Spleen (tissue), 11 donors: ENCODE data around the gene SDK1. TPM values are rescaled to one million over a fixed set of nuclear protein-coding genes. Genes with fewer than 3 reads are reported as not detected.

ENCODE experiments used
- DNase-seq: peaks from one replicate; pipeline ENCODE4 v3.0.0-alpha.2; 2020
- H3K27ac ChIP-seq, 8 donors: fragments of 200-600 bp; sonication (generic) in 7 of 8; 1 replicate in 4 of 8; 2 replicates in 4 of 8; pipeline versions ENCODE4 v1.5.0 to v1.8.0; 2016 to 2021; ENCODE audit warnings: inconsistent platforms in 4 of 8, mild to moderate bottlenecking in 4 of 8, moderate library complexity in 1 of 8
- H3K27me3 ChIP-seq, 7 donors: fragments of 200-600 bp; sonication (generic) in 6 of 7; replicated peaks in 1 of 7; 1 replicate in 4 of 7; 2 replicates in 3 of 7; pipeline versions ENCODE4 v1.5.0 to v1.8.0; 2016 to 2021; ENCODE audit warnings: inconsistent platforms in 3 of 7, mild to moderate bottlenecking in 1 of 7
- H3K36me3 ChIP-seq, 6 donors: fragments of 200-600 bp; sonication (generic) in 5 of 6; 1 replicate in 4 of 6; 2 replicates in 2 of 6; pipeline versions ENCODE4 v1.5.0 to v1.8.0; 2016 to 2021; ENCODE audit warnings: inconsistent platforms in 2 of 6
- H3K4me1 ChIP-seq, 6 donors: fragments of 200-600 bp; sonication (generic) in 5 of 6; 1 replicate in 3 of 6; 2 replicates in 3 of 6; pipeline versions ENCODE4 v1.5.0 to v1.8.0; 2016 to 2021; ENCODE audit warnings: inconsistent platforms in 3 of 6
- H3K4me3 ChIP-seq, 8 donors: fragments of 200-600 bp; sonication (generic) in 7 of 8; 1 replicate in 4 of 8; 2 replicates in 4 of 8; pipeline versions ENCODE4 v1.5.0 to v1.8.0; 2016 to 2021; ENCODE audit warnings: inconsistent platforms in 4 of 8, mild to moderate bottlenecking in 4 of 8, moderate library complexity in 2 of 8
- H3K9me3 ChIP-seq, 8 donors: fragments of 200-600 bp; sonication (generic) in 7 of 8; 1 replicate in 4 of 8; 2 replicates in 4 of 8; pipeline versions ENCODE4 v1.5.0 to v1.8.0; 2016 to 2021; ENCODE audit warnings: inconsistent platforms in 4 of 8
- CTCF ChIP-seq, 11 experiments: fragments of 200-600 bp in 7 of 11; fragments of 450-650 bp in 4 of 11; sonication (generic) in 4 of 11; IDR thresholded peaks in 8 of 11; conservative IDR thresholded peaks in 3 of 11; 1 replicate in 7 of 11; 2 replicates in 4 of 11; pipeline versions ENCODE4 v1.4.0 to v1.8.0; 2016 to 2021; ENCODE audit warnings: antibody characterized with exemption in 11 of 11, inconsistent platforms in 4 of 11, mild to moderate bottlenecking in 1 of 11
- POLR2A ChIP-seq, 3 donors: fragments of 450-650 bp; IDR thresholded peaks; one replicate each; pipeline ENCODE4 v1.5.1; 2017; ENCODE audit warnings: antibody characterized with exemption in 3 of 3, mild to moderate bottlenecking in 1 of 3
- POLR2AphosphoS5 ChIP-seq, 3 donors: sonication (generic); formaldehyde crosslinking; IDR thresholded peaks; one replicate each; pipeline ENCODE4 v1.5.1; 2017; ENCODE audit warnings: antibody characterized with exemption in 3 of 3
- WGBS, 5 donors: extraction: QIAGEN DNeasy Blood & Tissue Kit in 3 of 5; methylation state at CpG; one replicate each; pipeline versions ENCODE4 v1.1.5 to v1.1.7; 2013 to 2018; 5-methylcytosine and 5-hydroxymethylcytosine counted together
- intact Hi-C: fragments of 100-400 bp; cut with DNase I; formaldehyde crosslinking; loops from one replicate; pipeline ENCODE4 v1.15.0; 2023; ENCODE audit warnings: low total_unique reads
- polyA plus RNA-seq, 3 donors: library from polyadenylated mRNA; stranded (reverse); fragments of 200-250 nt; gene quantifications; one replicate each; pipeline ENCODE4 v1.2.1, GENCODE V29; 2013
- total RNA-seq, 7 donors: library from RNA; depleted of rRNA in 3 of 7; stranded (reverse); fragments of >200 nt in 3 of 7; fragmentation: NEBNext Ultra II Directional in 4 of 7; extraction: Animal tissue kit (Norgen Biotek cat#: 25700) in 4 of 7; gene quantifications; one replicate each; pipeline versions ENCODE4 v1.1.0 to v1.2.1, GENCODE V29; 2016 to 2021
- donor health status: healthy with polysubstance abuse.
- donor health status: DM: no; HTN: no; CAD: no; lungs with moderate emphysema.
- donor health status: DM: no; HTN: no; CAD: no.
- donor health status: Bipolar disorder and iron deficiency.
- donor health status: healthy.
- donor health status: DM: no; HTN: no; CAD: no.
- donor health status: DM: yes; HTN: yes; CAD: no.

SDK1 gene
- total and polyA plus RNA-seq, 10 donors: 3.2 to 54.1 (median 35.1) TPM

- H3K9me3 ChIP-seq: no peaks in the 10 kb centered on the region
- H3K4me3 ChIP-seq: no peak overlapping the region
- intact Hi-C loops: no loop called here
- H3K4me1 ChIP-seq: peaks cover 0 to 8% (median 4%) of the 10 kb centered on the region in 6 donors
- H3K27ac ChIP-seq: no peak overlapping the region
- H3K36me3 ChIP-seq: no peaks in the 10 kb centered on the region
- WGBS, 5 donors: 84 to 93% (median 90%) methylated on average over 26 of the region's 26 CpGs
- H3K27me3 ChIP-seq: no peaks in the 10 kb centered on the region
- DNase-seq: no peak
- TF ChIP-seq POLR2AphosphoS5 (IDR thresholded peaks at IDR 0.05): no peak
- no peak for TF ChIP-seq CTCF (IDR thresholded peaks at IDR 0.05 in 8 of 11, conservative IDR thresholded peaks at IDR 0.05 in 3 of 11)
- no peak for TF ChIP-seq POLR2A (IDR thresholded peaks at IDR 0.05)
Measured at GRCh38 chr7:3880228-3880987, 579.4 kb downstream of the SDK1 start.

- no peaks in the 10 kb centered on the region for H3K9me3 ChIP-seq
- DNase-seq: no peak
- H3K4me3 ChIP-seq: no peak overlapping the region
- H3K36me3 ChIP-seq: no peaks in the 10 kb centered on the region
- peaks cover 0 to 8% (median 4%) of the 10 kb centered on the region in 6 donors for H3K4me1 ChIP-seq
- H3K27me3 ChIP-seq: no peaks in the 10 kb centered on the region
- intact Hi-C loops: no loop called here
- no peak overlapping the region for H3K27ac ChIP-seq
- 79 to 91% (median 87%) methylated on average over 5 of the region's 5 CpGs for WGBS, 5 donors
- TF ChIP-seq POLR2AphosphoS5 (IDR thresholded peaks at IDR 0.05) (no peak), CTCF (IDR thresholded peaks at IDR 0.05 in 8 of 11, conservative IDR thresholded peaks at IDR 0.05 in 3 of 11) (no peak), POLR2A (IDR thresholded peaks at IDR 0.05) (no peak)
Measured at GRCh38 chr7:3882782-3883181, 581.7 kb downstream of the SDK1 start.

- intact Hi-C loops: no loop called here
- H3K36me3 ChIP-seq: no peaks in the 10 kb centered on the region
- TF ChIP-seq CTCF (IDR thresholded peaks at IDR 0.05 in 8 of 11, conservative IDR thresholded peaks at IDR 0.05 in 3 of 11) (no peak), POLR2AphosphoS5 (IDR thresholded peaks at IDR 0.05) (no peak), POLR2A (IDR thresholded peaks at IDR 0.05) (no peak)
- peaks cover 0 to 4% (median 1%) of the 10 kb centered on the region in 6 donors for H3K4me1 ChIP-seq
- no peaks in the 10 kb centered on the region for H3K9me3 ChIP-seq
- no peak for DNase-seq
- H3K4me3 ChIP-seq: no peak overlapping the region
- no peaks in the 10 kb centered on the region for H3K27me3 ChIP-seq
- 87 to 97% (median 95%) methylated on average over 6 of the region's 6 CpGs for WGBS, 5 donors
- no peak overlapping the region for H3K27ac ChIP-seq
Measured at GRCh38 chr7:3884543-3884942, 583.5 kb downstream of the SDK1 start.

GRCh38 chr7:3887096-3887690, 586.1 kb downstream of the SDK1 start:
- H3K4me1 ChIP-seq: no peaks in the 10 kb centered on the region
- H3K27me3 ChIP-seq: no peaks in the 10 kb centered on the region
- H3K9me3 ChIP-seq: no peaks in the 10 kb centered on the region
- intact Hi-C loops: no loop called here
- H3K4me3 ChIP-seq: no peak overlapping the region
- TF ChIP-seq CTCF (IDR thresholded peaks at IDR 0.05 in 8 of 11, conservative IDR thresholded peaks at IDR 0.05 in 3 of 11) (no peak), POLR2A (IDR thresholded peaks at IDR 0.05) (no peak), POLR2AphosphoS5 (IDR thresholded peaks at IDR 0.05) (no peak)
- 65 to 82% (median 69%) methylated on average over 4 of the region's 4 CpGs for WGBS, 5 donors
- H3K36me3 ChIP-seq: no peaks in the 10 kb centered on the region
- DNase-seq: no peak
- no peak overlapping the region for H3K27ac ChIP-seq
